GM21529 (cell line): ENCODE data around the gene PRKCB.

Experiments used
- ATAC-seq: cut with Tn5 transposase; IDR thresholded peaks from one replicate; pipeline ENCODE4 v1.9.1; 2021; ENCODE audit not compliant: unreplicated experiment

PRKCB gene

GRCh38 chr16:23863511-23864422 is 28.0 kb downstream of the PRKCB start:
- ATAC-seq: peak; percentile 69

- no peak for ATAC-seq
These were observed 30.1 kb downstream of the PRKCB start for GRCh38 chr16:23865853-23866252.

DNA sequence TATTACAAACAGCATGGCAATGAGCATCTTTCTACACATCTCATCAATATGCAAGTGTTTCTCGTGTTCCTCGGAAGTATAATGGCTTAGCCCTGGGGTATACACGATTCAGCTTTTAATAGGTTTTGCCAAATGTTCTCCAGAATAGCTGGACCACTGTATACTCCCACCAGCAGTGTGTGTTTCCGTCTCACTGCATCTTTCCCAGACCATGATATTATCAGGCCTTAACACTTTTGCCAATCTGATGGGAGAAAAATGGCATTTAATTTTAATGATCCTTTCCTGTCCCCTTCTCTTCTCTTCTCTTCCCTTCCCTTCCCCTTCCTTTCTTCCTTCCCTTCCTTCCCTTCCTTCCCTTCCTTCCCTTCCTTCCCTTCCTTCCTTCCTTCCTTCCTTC is 30.8 kb downstream of the PRKCB start:
- no peak for ATAC-seq

- no peak for ATAC-seq
These were observed 31.8 kb downstream of the PRKCB start for GRCh38 chr16:23867566-23867965.

- no peak for ATAC-seq
These were observed 32.4 kb downstream of the PRKCB start for GRCh38 chr16:23868136-23868535.

DNA sequence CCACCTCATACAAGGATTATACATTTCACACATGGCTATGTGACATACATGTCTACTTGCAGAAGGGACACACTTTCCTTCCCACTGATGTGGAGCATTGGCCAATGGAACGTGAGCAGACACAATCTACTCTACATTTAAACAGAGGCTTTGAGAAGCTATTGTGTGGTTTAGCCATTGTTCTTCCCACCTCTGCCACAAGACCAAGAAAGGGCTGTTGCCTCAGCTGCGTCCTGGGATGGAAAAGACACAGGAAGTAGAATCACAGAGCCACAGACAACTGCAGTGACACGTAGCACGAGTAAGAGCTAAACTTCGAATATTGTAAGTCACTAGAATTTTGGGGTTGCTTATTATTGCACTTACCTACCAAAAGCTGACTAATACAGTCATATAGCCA is 33.3 kb downstream of the PRKCB start:
- ATAC-seq: no peak

DNA sequence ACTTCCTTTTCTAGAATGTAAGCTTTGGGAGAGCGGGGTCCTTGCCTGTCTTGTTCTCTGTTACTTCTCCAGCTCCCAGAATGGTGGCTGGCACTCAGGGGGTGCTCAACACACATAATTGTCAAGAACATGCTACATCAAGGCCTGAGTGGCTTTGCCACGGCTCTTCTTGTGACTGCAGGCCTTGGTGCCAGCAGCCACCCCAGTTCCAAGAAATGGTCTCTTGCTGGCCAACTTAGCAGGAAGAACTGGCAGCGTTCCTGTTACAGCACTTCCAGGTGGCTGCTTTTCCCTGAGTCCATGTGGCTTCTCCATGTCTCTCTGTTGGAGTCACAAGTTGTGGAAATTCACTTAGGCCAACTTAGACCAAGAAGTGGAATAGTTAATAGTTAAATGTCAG is 36.1 kb downstream of the PRKCB start:
- no peak for ATAC-seq

- ATAC-seq: no peak
These were observed 39.0 kb downstream of the PRKCB start for GRCh38 chr16:23874613-23875294.

DNA sequence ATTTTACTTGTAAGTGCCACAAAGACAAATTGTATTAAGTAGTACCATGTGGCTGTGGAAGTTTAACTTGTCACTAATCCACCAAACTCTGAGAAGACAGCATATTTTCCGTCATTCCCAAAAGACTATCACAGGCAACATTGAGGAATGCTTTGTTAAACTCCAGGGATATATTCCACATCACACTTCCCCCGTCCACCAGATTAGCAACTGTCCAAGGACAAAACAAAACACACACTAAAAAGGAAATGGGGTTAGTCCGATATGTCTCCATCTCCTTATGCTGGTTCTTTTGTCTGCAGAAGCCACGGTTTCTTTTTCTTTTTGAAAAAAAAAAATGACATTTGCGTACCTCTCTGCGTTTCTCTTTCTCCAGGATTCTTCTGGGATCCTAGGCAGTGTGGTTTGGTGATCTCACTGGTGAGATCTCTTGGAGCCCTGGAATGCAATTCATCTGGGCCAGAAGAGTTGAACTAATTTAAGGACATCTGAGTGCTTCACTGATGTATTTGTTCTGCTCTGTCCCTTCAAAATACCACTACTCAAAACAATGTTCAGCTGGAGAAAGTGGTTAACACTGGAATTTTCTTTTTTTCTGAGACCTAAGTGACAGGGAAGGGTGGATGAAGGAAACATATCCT is 40.6 kb downstream of the PRKCB start:
- ATAC-seq: no peak

DNA sequence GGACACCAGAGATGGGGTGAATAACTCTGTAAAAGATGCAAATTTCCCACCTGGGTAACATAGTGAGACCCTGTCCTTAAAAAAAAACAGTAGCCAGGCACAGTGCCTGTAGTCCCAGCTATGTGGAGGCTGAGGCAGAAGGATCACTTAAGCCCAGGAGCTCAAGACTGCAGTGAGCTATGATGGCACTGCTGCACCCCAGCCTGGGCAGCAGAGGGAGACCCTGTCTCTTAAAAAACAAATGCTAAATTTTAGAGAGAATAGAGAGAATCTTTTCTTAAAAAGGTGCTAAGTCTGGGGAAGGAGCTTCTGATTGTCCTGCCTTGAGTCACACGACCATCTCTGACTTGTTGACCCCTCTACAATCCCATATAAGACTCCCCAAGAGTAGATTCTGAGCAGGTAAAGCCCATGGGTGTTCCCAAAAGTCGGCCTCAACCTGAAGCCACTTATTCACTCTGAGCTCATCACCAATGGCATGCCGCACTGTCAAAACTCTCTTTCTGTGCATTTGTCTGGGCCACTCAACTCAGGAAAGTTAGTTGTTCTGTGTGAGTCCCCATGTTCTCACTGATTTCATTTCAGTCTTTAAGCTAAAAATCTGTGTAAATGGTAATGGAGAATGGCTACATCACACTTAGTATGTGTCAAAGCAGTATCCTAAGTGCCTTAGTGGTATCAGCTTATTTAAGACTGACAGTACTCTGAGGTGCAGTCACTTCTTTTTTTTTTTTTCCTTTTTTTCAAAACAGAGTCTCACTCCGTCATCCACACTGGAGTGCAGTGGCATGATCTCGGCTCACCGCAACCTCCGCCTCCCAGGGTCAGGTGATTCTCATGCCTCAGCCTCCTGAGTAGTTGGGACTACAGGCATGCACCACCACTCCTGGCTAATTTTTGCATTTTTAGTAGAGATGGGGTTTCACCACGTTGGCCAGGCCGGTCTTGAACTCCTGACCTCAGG is 41.6 kb downstream of the PRKCB start:
- no peak for ATAC-seq

- no peak for ATAC-seq
These were observed 44.1 kb downstream of the PRKCB start for GRCh38 chr16:23879735-23880373.

DNA sequence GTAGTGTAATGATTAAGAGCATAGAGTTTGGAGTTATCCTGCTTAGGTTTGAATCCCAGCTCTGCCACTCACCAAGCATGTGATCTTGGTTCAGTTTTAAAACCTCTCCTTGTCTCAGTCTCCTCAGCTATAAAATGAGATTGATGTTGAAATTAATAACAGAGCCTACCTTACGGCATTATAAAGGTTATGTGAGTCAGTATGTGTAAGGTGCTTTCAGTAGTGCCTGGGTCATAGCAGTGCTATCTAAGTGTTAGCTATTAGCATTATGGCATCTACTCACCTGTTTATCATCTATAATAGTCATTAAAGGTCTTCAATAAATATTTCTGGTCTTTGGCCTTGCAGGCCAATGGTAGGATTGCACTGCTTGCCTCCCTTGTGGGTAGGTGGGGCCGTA is 53.4 kb downstream of the PRKCB start:
- no peak for ATAC-seq

- ATAC-seq: no peak
These were observed 58.2 kb downstream of the PRKCB start for GRCh38 chr16:23893986-23894385.

GRCh38 chr16:23895052-23895451 is 59.3 kb downstream of the PRKCB start:
- ATAC-seq: no peak

DNA sequence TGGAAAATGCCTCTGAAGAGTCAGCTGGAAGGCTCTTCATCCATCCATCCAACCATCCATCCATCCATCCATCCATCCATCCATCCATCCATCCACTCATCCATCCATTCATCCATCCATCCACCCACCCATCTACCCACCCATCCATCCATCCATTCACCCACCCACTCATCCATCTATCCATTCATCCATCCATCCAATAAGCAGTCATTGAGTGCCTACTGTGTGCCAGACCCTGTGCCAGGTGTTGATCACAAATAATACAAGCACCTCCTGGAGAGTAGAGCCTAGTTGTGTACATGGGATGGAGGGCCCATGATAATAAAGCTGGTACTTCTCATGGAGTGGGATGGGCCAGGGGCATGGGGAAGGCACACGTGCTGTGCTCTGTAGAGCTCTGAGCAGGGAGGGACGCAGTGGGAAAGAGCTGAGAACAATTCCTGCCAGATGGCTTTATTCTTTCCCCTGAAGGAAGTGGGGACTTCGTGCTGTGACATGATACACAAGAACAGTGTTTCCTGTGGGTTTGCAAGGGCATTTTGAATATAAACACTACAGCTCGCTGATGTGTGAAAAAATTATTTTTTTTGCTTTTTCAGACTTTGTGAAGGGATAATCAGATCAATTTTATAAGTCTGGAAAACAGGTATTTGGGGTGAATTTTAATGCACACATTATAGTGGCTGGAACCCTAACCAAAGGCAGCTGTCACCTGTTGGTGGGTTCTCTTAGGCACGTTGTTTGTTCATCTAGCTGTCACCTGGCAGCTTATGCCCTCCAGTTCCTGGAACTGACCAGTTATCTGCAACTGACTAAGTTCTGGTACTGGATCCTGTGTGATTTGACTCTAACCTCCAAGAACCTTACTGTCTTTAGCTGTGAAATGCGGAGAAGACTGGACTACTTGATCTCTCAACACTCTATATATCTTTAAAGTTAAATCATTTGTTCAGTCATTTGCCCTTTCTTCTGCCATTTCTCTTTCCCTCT is 61.3 kb downstream of the PRKCB start:
- ATAC-seq: no peak

DNA sequence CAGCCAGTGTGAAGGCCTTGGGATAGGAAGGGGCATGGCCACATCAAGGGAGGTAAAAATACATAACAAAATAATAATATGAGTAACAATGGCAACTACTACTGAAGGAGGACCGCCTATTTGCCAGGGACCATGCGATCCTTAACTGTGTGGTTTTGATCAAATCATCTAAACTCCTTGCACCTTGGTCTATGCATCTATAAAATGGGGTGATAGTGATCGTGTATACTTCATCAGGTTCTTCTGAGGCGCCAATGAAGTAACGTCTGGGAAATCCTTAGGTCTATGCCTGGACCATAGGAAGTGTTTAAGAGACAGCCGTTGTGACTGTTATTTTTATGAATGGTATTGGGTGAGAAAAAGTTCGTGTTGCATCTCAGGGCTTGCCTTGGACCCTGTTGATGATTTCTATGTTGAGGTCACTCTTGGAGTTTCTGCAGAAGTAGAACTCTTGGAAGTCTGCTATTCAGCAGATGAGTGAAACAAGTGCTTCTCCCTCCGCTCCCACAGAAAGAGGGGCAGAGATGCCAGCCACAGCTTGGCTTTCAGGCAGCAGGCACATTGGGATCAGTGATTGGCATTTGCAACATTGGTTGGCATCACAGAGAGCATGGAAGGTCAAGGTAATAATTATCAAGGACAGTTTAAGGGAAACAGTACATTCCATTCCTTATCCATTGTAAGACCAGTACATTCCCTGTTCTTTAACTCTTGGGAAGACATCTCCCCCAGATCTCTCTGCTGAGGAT is 63.1 kb downstream of the PRKCB start:
- ATAC-seq: no peak

DNA sequence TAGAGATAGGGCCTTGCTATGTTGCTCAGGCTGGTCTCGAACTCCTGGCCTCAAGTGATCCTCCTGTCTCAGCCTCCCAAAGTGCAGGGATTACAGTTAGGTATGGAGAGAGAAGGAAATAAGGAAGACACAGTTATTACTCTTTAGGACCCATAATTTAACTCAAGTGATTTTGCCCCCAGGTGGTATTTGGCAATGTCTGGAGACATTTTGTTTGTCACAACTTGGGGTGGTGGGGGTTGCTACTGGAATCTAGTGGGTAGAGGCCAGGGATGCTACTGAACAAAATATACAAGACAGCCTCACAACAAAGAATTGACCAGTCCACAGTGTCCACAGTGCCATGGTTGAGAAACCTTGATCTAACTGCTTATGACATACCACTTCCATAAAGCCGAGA is 64.1 kb downstream of the PRKCB start:
- no peak for ATAC-seq

GRCh38 chr16:23900480-23901177 is 64.8 kb downstream of the PRKCB start:
- ATAC-seq: no peak
